Measurements from ENCODE around the gene CDK5R1.

CDK5R1 gene

GRCh38 chr17:32471652-32472051 lies 15.1 kb upstream of the CDK5R1 start:
- no peak for DNase-seq (ENCODE audit: low read depth in 2 of 2)

DNA sequence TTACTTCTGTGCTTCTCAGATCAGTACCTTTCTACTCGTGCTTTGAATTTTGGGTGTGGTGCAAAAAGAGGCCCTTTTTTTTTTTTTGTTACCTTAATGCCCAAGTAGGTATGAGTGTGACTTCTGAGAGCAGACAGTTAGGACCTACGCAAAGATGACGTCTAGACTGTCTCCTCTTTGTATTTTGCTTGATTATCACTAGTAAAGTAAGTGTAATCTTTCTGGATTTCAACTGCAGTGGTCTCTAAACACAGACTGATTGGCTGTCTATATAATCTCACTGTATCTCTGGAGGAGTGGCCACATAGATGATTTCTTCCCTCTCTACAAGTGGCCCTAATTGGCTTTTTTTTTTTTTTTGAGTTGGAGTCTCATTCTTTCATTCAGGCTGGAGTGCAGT lies 11.5 kb upstream of the CDK5R1 start:
- no peak for DNase-seq (ENCODE audit: low read depth in 2 of 2)

GRCh38 chr17:32477220-32477619 lies 9.6 kb upstream of the CDK5R1 start:
- DNase-seq (ENCODE audit: low read depth in 2 of 2), result no peak

DNA sequence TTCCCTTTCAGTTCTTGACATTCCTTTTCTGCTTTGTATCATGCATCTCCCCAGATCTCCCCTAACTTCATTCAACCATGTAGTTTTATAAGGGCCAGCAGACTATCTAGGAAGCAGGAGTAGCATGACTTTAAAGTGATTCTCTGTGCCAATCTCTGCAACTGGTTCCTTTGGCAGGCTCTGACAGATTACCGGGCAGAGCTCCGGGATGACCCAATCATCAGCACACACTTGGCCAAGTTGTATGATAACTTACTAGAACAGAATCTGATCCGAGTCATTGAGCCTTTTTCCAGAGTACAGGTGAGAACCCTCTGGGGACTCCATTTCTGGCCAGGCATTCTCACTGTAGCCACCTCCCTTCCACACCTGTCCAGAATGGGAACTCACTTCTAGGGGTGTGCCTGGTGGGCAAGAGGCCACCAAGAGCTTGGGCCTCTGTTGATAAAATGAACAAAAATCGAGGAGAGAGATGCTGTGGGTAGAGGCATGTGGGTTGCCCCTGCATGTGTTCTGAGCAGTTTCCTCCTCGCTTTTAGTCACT lies 7.6 kb upstream of the CDK5R1 start:
- DNase-seq (ENCODE audit: low read depth in 2 of 2), result no peak

GRCh38 chr17:32481193-32481592 lies 5.6 kb upstream of the CDK5R1 start:
- no peak for DNase-seq (ENCODE audit: low read depth in 2 of 2)

- no peak for DNase-seq (ENCODE audit: low read depth in 2 of 2)
Measured at GRCh38 chr17:32482568-32483320, 4.0 kb upstream of the CDK5R1 start.

- DNase-seq (ENCODE audit: low read depth in 2 of 2), result no peak
Measured at GRCh38 chr17:32483451-32484019, 3.3 kb upstream of the CDK5R1 start.

GRCh38 chr17:32484041-32484461 lies 2.7 kb upstream of the CDK5R1 start:
- no peak for DNase-seq (ENCODE audit: low read depth in 2 of 2)

- DNase-seq (ENCODE audit: low read depth in 2 of 2), result no peak
Measured at GRCh38 chr17:32484628-32485027, 2.2 kb upstream of the CDK5R1 start.

- DNase-seq (ENCODE audit: low read depth in 2 of 2), result no peak
Measured at GRCh38 chr17:32485261-32486110, 1.3 kb upstream of the CDK5R1 start.

- peak; percentile 37 to 38 for DNase-seq (ENCODE audit: low read depth in 2 of 2)
Measured at GRCh38 chr17:32486111-32486700, 587 bp upstream of the CDK5R1 start.

DNA sequence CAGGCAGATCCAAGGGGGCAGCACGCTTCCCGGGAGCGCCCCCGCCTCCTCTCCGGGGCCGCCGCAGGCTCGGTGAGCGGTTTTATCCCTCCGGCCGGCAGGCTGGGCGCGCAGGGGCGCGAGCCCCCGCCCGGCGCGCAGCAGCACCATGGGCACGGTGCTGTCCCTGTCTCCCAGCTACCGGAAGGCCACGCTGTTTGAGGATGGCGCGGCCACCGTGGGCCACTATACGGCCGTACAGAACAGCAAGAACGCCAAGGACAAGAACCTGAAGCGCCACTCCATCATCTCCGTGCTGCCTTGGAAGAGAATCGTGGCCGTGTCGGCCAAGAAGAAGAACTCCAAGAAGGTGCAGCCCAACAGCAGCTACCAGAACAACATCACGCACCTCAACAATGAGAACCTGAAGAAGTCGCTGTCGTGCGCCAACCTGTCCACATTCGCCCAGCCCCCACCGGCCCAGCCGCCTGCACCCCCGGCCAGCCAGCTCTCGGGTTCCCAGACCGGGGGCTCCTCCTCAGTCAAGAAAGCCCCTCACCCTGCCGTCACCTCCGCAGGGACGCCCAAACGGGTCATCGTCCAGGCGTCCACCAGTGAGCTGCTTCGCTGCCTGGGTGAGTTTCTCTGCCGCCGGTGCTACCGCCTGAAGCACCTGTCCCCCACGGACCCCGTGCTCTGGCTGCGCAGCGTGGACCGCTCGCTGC lies 832 bp downstream of the CDK5R1 start:
- no peak for DNase-seq (ENCODE audit: low read depth in 2 of 2)

DNA sequence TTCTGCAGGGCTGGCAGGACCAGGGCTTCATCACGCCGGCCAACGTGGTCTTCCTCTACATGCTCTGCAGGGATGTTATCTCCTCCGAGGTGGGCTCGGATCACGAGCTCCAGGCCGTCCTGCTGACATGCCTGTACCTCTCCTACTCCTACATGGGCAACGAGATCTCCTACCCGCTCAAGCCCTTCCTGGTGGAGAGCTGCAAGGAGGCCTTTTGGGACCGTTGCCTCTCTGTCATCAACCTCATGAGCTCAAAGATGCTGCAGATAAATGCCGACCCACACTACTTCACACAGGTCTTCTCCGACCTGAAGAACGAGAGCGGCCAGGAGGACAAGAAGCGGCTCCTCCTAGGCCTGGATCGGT lies 1.4 kb downstream of the CDK5R1 start:
- DNase-seq (ENCODE audit: low read depth in 2 of 2), result no peak

GRCh38 chr17:32488604-32489180 lies 1.9 kb downstream of the CDK5R1 start:
- no peak for DNase-seq (ENCODE audit: low read depth in 2 of 2)

DNA sequence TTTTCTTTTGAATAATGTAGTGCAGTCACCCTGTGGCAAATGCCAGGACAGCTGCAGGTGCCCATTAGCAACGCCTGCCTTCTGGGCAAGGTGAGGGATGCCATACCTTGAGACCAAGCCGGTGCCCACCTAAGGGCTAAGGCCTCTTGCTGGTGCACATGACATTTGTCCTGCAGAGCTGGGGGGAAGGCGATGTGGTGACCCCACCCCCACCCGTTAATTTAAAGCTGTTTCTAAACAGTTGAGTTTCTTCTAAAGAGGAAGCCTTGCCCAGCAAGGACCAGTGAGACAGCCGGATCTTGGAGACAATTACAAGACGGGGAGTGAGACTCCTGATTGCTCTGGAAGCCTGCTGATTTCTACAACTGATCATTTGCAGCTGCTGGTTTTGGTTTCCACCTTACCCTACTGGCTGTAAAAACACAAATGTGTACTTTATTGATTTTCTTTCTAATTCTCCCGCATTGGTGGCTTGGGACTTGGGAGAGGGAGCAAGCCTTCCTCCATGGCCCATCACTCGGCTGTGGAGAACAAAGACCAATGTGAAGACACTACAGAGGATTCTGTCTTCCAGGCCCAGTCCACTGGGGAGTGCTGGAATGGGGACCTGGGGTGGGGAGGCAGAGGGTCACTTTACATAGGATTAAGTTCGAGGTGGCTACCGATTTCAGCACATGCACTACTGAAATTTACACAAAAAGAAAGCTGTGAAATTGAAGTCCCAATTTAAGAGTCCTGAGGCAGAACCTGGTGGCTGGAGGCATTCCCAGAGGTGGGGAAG lies 2.7 kb downstream of the CDK5R1 start:
- no peak for DNase-seq (ENCODE audit: low read depth in 2 of 2)

GRCh38 chr17:32490101-32490482 lies 3.3 kb downstream of the CDK5R1 start:
- no peak for DNase-seq (ENCODE audit: low read depth in 2 of 2)

- no peak for DNase-seq (ENCODE audit: low read depth in 2 of 2)
Measured at GRCh38 chr17:32491371-32492263, 4.8 kb downstream of the CDK5R1 start.

DNA sequence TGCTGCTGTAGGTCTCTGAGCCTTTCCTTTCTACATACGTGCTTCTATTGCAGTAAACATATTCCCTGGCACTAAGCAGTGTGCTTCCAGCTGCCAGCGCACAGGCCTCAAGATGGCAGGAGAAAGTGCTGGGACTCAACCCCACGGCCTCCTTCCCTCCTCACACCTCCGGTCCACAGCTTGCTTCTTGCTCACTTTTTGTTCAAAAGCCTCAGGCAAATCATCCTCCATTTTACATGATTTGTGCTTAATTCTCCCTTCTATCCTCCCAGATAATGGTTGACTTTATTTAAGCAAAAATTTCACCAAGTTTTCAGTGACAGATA lies 5.4 kb downstream of the CDK5R1 start:
- DNase-seq (ENCODE audit: low read depth in 2 of 2), result no peak

- DNase-seq (ENCODE audit: low read depth in 2 of 2), result no peak
Measured at GRCh38 chr17:32492648-32493289, 6.0 kb downstream of the CDK5R1 start.

All from activated CD8-positive, alpha-beta memory T cell treated with anti-CD3 and anti-CD28 coated beads for 4 hours (primary cell).